Calu3 (cell line): Measurements from ENCODE around the gene ARRDC2. TPM values are rescaled to one million over a fixed set of nuclear protein-coding genes. Genes with fewer than 3 reads are reported as not detected.
"Not testable (repeated sequence)": the region's sequence is repeated elsewhere in the genome, so short reads cannot be mapped to it uniquely, and the experiment has no call there.

Source experiments
- BruUV-seq: library from RNA; stranded (reverse); fragments of 400-500 nt; replicated peaks from 2 replicates; lab custom pipeline; 2021; lab: Mats Ljungman, UMichigan
- CTCF ChIA-PET: fragments of 300-600 bp; sonication (Branson Sonifier 250); formaldehyde crosslinking; loops from one replicate; lab custom pipeline; 2022; ENCODE audit warnings: antibody characterized with exemption; lab: Charles Lee
- DNase-seq: peaks from one replicate; pipeline ENCODE4 v3.0.0; 2022
- H3K27ac Mint-ChIP-seq: one replicate; pipeline ENCODE4 v1.8.0; 2022; ENCODE audit warnings: mixed read lengths; ENCODE audit not compliant: unreplicated experiment
- H3K27me3 Mint-ChIP-seq: one replicate; pipeline ENCODE4 v1.8.0; 2022; ENCODE audit warnings: mixed read lengths; ENCODE audit not compliant: unreplicated experiment
- H3K36me3 Mint-ChIP-seq: one replicate; pipeline ENCODE4 v1.8.0; 2022; ENCODE audit warnings: mild to moderate bottlenecking, moderate library complexity, mixed read lengths; ENCODE audit not compliant: insufficient read depth, unreplicated experiment
- H3K4me1 Mint-ChIP-seq: one replicate; pipeline ENCODE4 v1.8.0; 2022; ENCODE audit warnings: mild to moderate bottlenecking, low read depth, mixed read lengths; ENCODE audit not compliant: unreplicated experiment
- H3K4me3 Mint-ChIP-seq: one replicate; pipeline ENCODE4 v1.8.0; 2022; ENCODE audit warnings: mild to moderate bottlenecking, low read depth, moderate library complexity, mixed read lengths; ENCODE audit not compliant: unreplicated experiment
- H3K9me3 Mint-ChIP-seq: one replicate; pipeline ENCODE4 v1.8.0; 2022; ENCODE audit warnings: low read depth, mixed read lengths; ENCODE audit not compliant: unreplicated experiment
- CTCF ChIP-seq: fragments of 200-600 bp; IDR thresholded peaks from one replicate; pipeline ENCODE4 v1.8.0; 2022; ENCODE audit warnings: antibody characterized with exemption; ENCODE audit not compliant: unreplicated experiment
- intact Hi-C: fragments of 100-400 bp; cut with micrococcal nuclease; formaldehyde crosslinking; loops from one replicate; pipeline ENCODE4 v1.10.0; 2022; ENCODE audit not compliant: unreplicated experiment
- total RNA-seq: library from RNA; stranded (reverse); gene quantifications from 2 replicates; pipeline ENCODE4 v1.2.3, GENCODE V29; 2022

Gene ARRDC2
- total RNA-seq, 1 experiment from 2014 or later, result 15.8 TPM

- H3K27ac Mint-ChIP-seq, result no peak overlapping the region
- H3K4me3 Mint-ChIP-seq, result no peak overlapping the region
- peaks cover 39% of the 10 kb centered on the region for H3K27me3 Mint-ChIP-seq
- no peaks in the 10 kb centered on the region for H3K36me3 Mint-ChIP-seq
- DNase-seq, result no peak
- TF ChIP-seq CTCF, result no peak
- BruUV-seq, result no TSS peak
- no peaks in the 10 kb centered on the region for H3K9me3 Mint-ChIP-seq
- CTCF ChIA-PET, result no interaction called here
- no peaks in the 10 kb centered on the region for H3K4me1 Mint-ChIP-seq
- intact Hi-C loops, result no loop called here
These were observed 25.5 kb upstream of the ARRDC2 start for GRCh38 chr19:17982430-17982829.

GRCh38 chr19:17985037-17985818, 22.7 kb upstream of the ARRDC2 start:
- no peak overlapping the region for H3K4me3 Mint-ChIP-seq
- intact Hi-C loops, result no loop called here
- no peaks in the 10 kb centered on the region for H3K36me3 Mint-ChIP-seq
- DNase-seq, result no peak
- H3K27ac Mint-ChIP-seq, result no peak overlapping the region
- CTCF ChIA-PET, result no interaction called here
- H3K4me1 Mint-ChIP-seq, result no peaks in the 10 kb centered on the region
- no TSS peak for BruUV-seq
- no peaks in the 10 kb centered on the region for H3K9me3 Mint-ChIP-seq
- H3K27me3 Mint-ChIP-seq, result peaks cover 28% of the 10 kb centered on the region
- no peak for TF ChIP-seq CTCF

GRCh38 chr19:17986569-17986968, 21.4 kb upstream of the ARRDC2 start:
- intact Hi-C loops, H3K36me3 Mint-ChIP-seq, H3K4me1 Mint-ChIP-seq, H3K9me3 Mint-ChIP-seq, CTCF ChIA-PET, H3K4me3 Mint-ChIP-seq, BruUV-seq, DNase-seq, H3K27ac Mint-ChIP-seq: not testable (repeated sequence)
- H3K27me3 Mint-ChIP-seq, result peaks cover 14% of the 10 kb centered on the region

- H3K36me3 Mint-ChIP-seq, result no peaks in the 10 kb centered on the region
- no peak overlapping the region for H3K4me3 Mint-ChIP-seq
- BruUV-seq, result no TSS peak
- no peak overlapping the region for H3K27ac Mint-ChIP-seq
- no peaks in the 10 kb centered on the region for H3K27me3 Mint-ChIP-seq
- DNase-seq, result no peak
- CTCF ChIA-PET, result no interaction called here
- no peaks in the 10 kb centered on the region for H3K9me3 Mint-ChIP-seq
- no peak for TF ChIP-seq CTCF
- intact Hi-C loops, result no loop called here
- no peaks in the 10 kb centered on the region for H3K4me1 Mint-ChIP-seq
These were observed 19.8 kb upstream of the ARRDC2 start for GRCh38 chr19:17988161-17988560.
